Muscle layer of colon (tissue), 2 donors: ENCODE results near the gene MEX3A.

ENCODE experiments used
- H3K27ac ChIP-seq: one replicate; pipeline ENCODE4 v1.7.0; 2013; ENCODE audit warnings: low read depth, mild to moderate bottlenecking, low read length, moderate library complexity
- H3K27me3 ChIP-seq, 2 donors: one replicate each; pipeline ENCODE4 v1.7.0; 2013; ENCODE audit warnings: low read length in 2 of 2, mild to moderate bottlenecking in 2 of 2; ENCODE audit not compliant: insufficient read depth in 2 of 2, control insufficient read depth in 1 of 2
- H3K36me3 ChIP-seq: one replicate; pipeline ENCODE4 v1.7.0; 2013; ENCODE audit warnings: mild to moderate bottlenecking, low read length; ENCODE audit not compliant: insufficient read depth
- H3K4me1 ChIP-seq: one replicate; pipeline ENCODE4 v1.7.0; 2013; ENCODE audit warnings: mild to moderate bottlenecking, low read length; ENCODE audit not compliant: insufficient read depth
- H3K4me3 ChIP-seq, 2 donors: one replicate each; pipeline ENCODE4 v1.7.0; 2013; ENCODE audit warnings: low read length in 2 of 2, low read depth in 1 of 2, mild to moderate bottlenecking in 1 of 2, moderate library complexity in 1 of 2
- H3K9ac ChIP-seq: one replicate; pipeline ENCODE4 v1.7.0; 2013; ENCODE audit warnings: low read length
- H3K9me3 ChIP-seq: one replicate; pipeline ENCODE4 v1.7.0; 2013; ENCODE audit warnings: mild to moderate bottlenecking, low read length
- donor health status: abdominal sarcoma.
- donor health status: Adenocarcinoma of cecum.

MEX3A gene

DNA sequence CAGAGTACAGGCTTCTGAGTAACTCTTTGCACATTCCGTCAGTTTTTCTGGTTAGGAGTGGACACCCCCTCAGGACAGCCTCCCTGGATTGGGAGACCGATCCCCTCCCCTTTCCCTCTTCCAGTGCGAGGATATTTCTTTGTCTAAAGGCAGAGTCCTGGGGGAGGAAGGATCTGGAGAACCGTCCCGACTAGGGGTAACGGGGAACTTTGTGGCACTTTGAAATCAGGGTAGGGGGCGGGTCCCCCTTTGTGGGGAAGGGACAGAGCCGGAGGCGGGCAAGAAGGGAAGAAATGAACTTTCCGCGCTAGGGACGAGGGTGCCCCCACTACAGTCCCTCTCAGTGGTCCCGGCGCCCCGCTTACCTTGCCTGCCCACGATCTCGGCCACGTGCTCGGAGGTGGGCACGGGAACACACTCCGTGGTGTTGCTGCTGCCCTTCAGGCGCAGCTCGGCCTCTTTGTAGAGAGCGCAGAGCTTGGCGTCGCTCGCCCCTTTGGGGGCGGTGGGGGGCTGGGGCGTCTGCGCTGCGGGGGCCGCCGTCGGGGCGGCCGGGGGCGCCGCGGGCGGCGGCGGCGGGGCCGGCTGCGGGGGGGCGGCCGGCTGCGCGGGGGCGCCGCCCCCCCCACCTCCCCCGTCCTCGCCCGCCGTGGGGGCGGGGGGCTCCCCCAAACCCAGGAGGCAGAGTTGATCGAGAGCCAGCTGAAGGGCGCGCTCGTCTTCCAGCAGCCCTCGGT, 917 bp downstream of the MEX3A start:
- peak overlapping the region; percentile 60 to 72 for H3K4me3 ChIP-seq
- H3K9me3 ChIP-seq: no peaks in the 10 kb centered on the region
- peaks cover 11% of the 10 kb centered on the region for H3K4me1 ChIP-seq
- no peak overlapping the region for H3K27ac ChIP-seq
- H3K27me3 ChIP-seq: no peaks in the 10 kb centered on the region
- no peak overlapping the region for H3K9ac ChIP-seq
- H3K36me3 ChIP-seq: no peaks in the 10 kb centered on the region

DNA sequence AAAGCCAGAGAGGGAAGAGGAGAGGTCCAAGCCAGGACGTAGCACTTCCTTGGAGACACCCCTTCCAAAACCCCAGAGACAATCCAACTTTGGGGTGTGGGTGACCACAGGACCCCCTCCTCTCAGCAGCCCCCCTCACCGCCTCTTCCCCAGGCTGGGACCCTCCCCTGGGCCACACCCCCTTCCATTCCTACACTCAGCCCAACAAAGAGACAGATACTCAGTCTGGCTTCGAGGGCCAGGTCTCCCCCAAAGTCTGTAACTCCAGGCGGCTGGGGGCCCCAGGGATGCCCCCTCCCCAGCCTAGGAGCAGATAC, 1.4 kb downstream of the MEX3A start:
- no peak overlapping the region for H3K4me3 ChIP-seq
- no peak overlapping the region for H3K27ac ChIP-seq
- no peaks in the 10 kb centered on the region for H3K36me3 ChIP-seq
- no peak overlapping the region for H3K9ac ChIP-seq
- H3K27me3 ChIP-seq: no peaks in the 10 kb centered on the region
- H3K9me3 ChIP-seq: no peaks in the 10 kb centered on the region
- H3K4me1 ChIP-seq: peaks cover 14% of the 10 kb centered on the region

DNA sequence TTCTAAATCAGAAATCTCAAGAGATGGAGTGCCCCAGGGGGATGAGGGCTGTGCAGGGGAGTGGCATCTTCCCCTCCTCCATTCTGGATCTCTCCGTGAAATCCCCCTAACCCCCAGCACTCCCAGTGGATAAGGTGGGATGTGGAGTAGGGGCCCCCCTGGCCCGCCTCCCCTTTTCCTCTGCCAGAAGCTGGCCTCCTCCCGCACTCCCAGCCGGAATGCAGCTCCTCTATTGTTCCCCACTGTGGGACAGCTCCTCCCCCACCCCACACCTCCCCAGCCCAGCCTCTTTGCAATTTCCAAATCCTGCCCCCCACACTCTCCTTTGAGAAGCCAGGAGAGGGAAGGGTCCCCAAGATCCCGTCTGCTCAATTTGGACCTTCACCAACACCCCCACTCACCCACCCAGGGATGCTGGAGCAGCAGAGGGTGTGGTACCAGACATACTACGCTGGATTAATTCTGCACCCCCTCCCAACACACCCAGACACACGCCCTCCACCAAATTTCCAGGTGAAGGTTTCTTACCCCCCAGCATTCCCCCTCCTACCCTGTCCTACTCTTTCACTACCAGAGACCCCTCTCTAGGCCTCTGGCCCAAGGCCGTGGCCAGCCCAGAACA, 1.9 kb downstream of the MEX3A start:
- Histone ChIP-seq H3K27me3 (no peaks in the 10 kb centered on the region), H3K36me3 (no peaks in the 10 kb centered on the region), H3K4me3 (no peak overlapping the region), H3K9ac (no peak overlapping the region), H3K4me1 (peaks cover 17% of the 10 kb centered on the region), H3K9me3 (no peaks in the 10 kb centered on the region), H3K27ac (no peak overlapping the region)

DNA sequence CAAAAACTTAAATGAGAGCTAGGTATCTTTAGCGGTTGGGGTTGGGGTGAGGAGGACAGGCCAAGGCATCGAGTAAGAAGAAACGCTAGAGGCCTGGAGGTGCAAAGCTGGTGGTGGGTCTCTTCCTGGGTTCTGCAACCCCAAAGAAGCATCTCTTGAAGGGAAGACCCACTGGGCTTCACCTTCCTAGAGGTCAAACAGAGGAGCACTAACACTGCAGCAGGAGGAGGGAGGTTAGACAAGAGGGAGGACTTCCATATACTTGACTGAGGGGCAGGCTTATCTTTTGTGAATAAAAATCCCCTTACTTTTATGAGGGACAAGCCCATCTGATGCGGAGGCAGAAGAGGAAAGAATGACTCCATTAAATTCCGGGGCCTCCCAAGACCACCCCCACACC, 2.5 kb downstream of the MEX3A start:
- Histone ChIP-seq H3K36me3 (no peaks in the 10 kb centered on the region), H3K9me3 (no peaks in the 10 kb centered on the region), H3K4me3 (no peak overlapping the region), H3K9ac (no peak overlapping the region), H3K27ac (no peak overlapping the region), H3K27me3 (no peaks in the 10 kb centered on the region), H3K4me1 (peaks cover 17% of the 10 kb centered on the region)

DNA sequence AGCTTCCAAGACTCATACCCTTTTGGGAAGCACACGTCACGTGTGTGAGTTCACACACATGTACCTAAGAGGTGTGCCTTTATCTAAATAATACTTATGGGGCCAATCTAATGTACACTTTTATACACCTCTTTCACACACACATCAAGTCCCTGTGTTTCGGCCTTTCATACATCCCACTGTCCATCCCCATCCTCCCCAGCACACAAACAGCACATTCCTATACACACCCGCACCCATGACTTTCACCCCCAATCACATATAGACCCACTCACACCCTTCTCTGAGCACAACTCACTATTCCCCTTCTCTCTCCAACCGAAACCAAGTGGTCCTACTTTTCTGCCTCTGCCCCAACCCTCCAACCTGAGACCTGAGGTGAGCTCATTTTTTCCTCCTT, 3.5 kb downstream of the MEX3A start:
- Histone ChIP-seq H3K36me3 (no peaks in the 10 kb centered on the region), H3K9ac (no peak overlapping the region), H3K27ac (no peak overlapping the region), H3K4me3 (no peak overlapping the region), H3K9me3 (no peaks in the 10 kb centered on the region), H3K27me3 (no peaks in the 10 kb centered on the region), H3K4me1 (peaks cover 17% of the 10 kb centered on the region)

DNA sequence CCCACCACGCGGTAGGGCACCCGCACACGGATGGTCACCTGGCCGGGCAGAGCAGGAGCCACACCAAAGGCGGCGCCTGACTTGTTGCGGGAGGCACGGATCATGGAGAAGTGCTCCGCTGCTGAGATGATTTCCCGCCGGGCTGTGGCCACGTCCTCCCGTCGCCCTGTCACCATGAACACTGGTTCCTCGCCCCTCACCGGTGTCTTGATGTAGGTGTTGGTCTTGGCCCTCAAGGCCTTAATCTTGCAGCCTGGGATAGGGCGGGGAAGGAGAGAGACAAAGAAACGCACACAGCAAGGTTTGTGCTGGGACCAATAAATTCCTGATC, 4.9 kb downstream of the MEX3A start:
- Histone ChIP-seq H3K4me1 (peaks cover 11% of the 10 kb centered on the region), H3K27me3 (no peaks in the 10 kb centered on the region), H3K27ac (no peak overlapping the region), H3K9me3 (no peaks in the 10 kb centered on the region), H3K36me3 (no peaks in the 10 kb centered on the region), H3K9ac (no peak overlapping the region), H3K4me3 (peak overlapping the region in 1 of 2 donors; percentile 45)

- Histone ChIP-seq H3K9me3 (no peaks in the 10 kb centered on the region), H3K36me3 (no peaks in the 10 kb centered on the region), H3K4me3 (peak overlapping the region; percentile 31 to 68), H3K9ac (peak overlapping the region; percentile 40), H3K4me1 (peaks cover 11% of the 10 kb centered on the region), H3K27ac (peak overlapping the region; percentile 27), H3K27me3 (no peaks in the 10 kb centered on the region)
Measured at GRCh38 chr1:156076609-156077429, 5.4 kb downstream of the MEX3A start.

- no peaks in the 10 kb centered on the region for H3K9me3 ChIP-seq
- peak overlapping the region in 1 of 2 donors; percentile 68 for H3K4me3 ChIP-seq
- peaks cover 7% of the 10 kb centered on the region for H3K4me1 ChIP-seq
- H3K27ac ChIP-seq: no peak overlapping the region
- H3K36me3 ChIP-seq: no peaks in the 10 kb centered on the region
- H3K9ac ChIP-seq: peak overlapping the region; percentile 40
- H3K27me3 ChIP-seq: no peaks in the 10 kb centered on the region
Measured at GRCh38 chr1:156075775-156076204, 6.5 kb downstream of the MEX3A start.

GRCh38 chr1:156075162-156075561, 7.1 kb downstream of the MEX3A start:
- Histone ChIP-seq H3K4me1 (peaks cover 7% of the 10 kb centered on the region), H3K27me3 (peaks cover 0 to 5% of the 10 kb centered on the region in 2 donors), H3K9me3 (no peaks in the 10 kb centered on the region), H3K4me3 (no peak overlapping the region), H3K9ac (no peak overlapping the region), H3K27ac (no peak overlapping the region), H3K36me3 (no peaks in the 10 kb centered on the region)

GRCh38 chr1:156074661-156075060, 7.6 kb downstream of the MEX3A start:
- H3K9me3 ChIP-seq: no peaks in the 10 kb centered on the region
- no peak overlapping the region for H3K9ac ChIP-seq
- no peak overlapping the region for H3K4me3 ChIP-seq
- peaks cover 0 to 8% of the 10 kb centered on the region in 2 donors for H3K27me3 ChIP-seq
- no peaks in the 10 kb centered on the region for H3K36me3 ChIP-seq
- peaks cover 7% of the 10 kb centered on the region for H3K4me1 ChIP-seq
- no peak overlapping the region for H3K27ac ChIP-seq

- peaks cover 0 to 8% of the 10 kb centered on the region in 2 donors for H3K27me3 ChIP-seq
- no peak overlapping the region for H3K4me3 ChIP-seq
- H3K36me3 ChIP-seq: no peaks in the 10 kb centered on the region
- peaks cover 7% of the 10 kb centered on the region for H3K4me1 ChIP-seq
- H3K9me3 ChIP-seq: no peaks in the 10 kb centered on the region
- H3K27ac ChIP-seq: no peak overlapping the region
- H3K9ac ChIP-seq: no peak overlapping the region
Measured at GRCh38 chr1:156073740-156074139, 8.5 kb downstream of the MEX3A start.
